NCI-H146 treated with DMSO at 0.1 percent for 48 hours (cell line): ENCODE results near the gene TNRC6C.
"Not testable (repeated sequence)": the region's sequence is repeated elsewhere in the genome, so short reads cannot be mapped to it uniquely, and the experiment has no call there.

Experiments
- DNase-seq: peaks from one replicate; lab custom pipeline; 2025; ENCODE audit not compliant: unreplicated experiment; lab: John Stamatoyannopoulos, UW

The TNRC6C gene

DNA sequence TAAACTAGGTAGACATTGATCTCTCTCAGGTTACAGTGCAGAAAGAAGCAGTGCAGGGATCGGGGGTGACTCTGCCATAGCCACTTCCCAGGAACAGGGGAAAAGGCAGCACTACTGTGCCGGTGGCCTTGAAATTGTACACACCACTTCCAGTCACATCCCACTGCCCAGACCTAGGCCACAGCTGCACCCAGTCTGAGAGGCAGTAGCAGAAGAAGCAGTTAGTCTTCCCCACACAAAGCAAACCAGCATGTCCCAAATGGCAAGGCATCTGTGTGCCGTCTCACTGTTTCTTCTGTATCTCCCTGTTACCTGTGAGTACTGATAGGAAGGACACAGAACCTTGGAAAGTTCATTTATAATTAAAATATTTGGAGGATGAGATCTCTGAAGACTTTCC is 123.0 kb downstream of the TNRC6C start:
- no peak for DNase-seq

DNA sequence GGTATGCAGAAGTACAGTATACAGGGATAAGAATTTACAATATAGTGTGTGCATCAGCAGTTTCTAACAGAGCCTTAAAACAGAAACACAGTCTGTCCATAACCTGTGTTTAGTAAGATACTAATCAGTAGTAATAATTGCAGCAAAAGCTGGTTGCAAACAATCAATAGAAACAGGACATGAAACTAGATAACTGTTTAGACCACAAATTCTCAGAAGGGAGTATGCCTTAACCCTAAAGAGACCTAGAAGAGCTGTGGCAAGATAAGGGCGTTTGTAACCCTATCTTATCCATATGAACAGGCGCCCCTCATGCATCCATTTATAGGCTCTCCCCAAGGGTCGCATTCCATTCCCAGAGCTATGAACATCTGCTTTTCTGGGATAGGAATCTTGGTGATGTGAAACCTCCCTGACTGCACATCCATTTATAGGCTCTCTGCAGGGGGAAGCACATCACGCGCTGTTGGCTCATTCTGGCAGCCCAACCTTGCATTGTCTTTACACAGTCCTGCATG is 123.9 kb downstream of the TNRC6C start:
- DNase-seq = not testable (repeated sequence)

DNA sequence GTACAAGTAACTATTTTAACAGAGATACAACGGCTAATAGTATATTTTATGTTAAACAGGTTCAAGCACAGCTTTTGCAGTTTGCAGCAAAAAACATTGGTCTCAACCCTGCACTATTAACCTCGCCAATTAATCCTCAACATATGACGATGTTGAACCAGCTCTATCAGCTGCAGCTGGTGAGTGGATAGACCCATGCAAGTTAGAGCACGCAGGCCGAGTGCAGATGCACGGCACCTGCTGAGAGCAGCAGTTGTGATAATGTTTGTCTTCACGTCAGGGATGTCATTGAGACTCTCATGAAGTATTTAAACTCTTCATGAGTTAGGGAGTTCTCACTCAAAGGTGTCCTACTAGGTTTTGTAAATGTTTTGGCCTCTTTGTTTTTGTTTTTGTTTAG is 124.5 kb downstream of the TNRC6C start:
- DNase-seq = peak; percentile 81

DNA sequence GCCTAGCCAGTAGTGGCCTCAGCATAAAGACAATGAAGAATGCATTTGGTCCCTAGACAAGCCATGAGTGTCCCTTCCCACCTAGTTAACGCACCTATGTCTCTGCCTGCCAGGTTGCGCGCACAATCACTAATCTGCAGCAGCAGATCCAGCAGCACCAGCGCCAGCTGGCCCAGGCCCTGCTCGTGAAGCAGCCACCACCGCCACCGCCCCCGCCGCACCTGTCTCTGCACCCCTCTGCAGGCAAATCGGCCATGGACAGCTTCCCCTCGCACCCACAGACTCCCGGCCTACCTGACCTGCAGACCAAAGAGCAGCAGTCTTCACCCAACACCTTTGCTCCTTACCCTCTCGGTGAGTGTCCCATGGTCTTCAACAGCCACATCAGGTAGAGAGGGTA is 128.2 kb downstream of the TNRC6C start:
- DNase-seq = no peak

DNA sequence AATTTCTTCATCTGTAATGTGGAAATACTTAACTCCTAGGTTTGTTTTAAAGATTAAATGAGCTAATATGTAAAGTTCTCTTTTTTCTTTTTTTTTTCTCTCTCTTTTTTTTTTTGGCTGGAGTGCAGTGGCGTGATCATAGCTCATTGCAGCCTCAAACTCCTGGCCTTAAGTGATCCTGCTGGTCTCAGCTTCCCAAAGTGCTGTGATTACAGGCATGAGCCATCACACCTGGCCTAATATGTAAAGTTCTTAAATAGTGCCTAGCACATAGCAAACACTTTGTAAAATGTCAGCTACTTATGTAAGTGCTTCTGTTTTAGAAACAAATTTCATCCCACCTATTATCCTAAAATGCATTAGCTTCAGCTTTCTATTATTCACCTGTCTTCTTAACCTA is 130.0 kb downstream of the TNRC6C start:
- DNase-seq = no peak

DNA sequence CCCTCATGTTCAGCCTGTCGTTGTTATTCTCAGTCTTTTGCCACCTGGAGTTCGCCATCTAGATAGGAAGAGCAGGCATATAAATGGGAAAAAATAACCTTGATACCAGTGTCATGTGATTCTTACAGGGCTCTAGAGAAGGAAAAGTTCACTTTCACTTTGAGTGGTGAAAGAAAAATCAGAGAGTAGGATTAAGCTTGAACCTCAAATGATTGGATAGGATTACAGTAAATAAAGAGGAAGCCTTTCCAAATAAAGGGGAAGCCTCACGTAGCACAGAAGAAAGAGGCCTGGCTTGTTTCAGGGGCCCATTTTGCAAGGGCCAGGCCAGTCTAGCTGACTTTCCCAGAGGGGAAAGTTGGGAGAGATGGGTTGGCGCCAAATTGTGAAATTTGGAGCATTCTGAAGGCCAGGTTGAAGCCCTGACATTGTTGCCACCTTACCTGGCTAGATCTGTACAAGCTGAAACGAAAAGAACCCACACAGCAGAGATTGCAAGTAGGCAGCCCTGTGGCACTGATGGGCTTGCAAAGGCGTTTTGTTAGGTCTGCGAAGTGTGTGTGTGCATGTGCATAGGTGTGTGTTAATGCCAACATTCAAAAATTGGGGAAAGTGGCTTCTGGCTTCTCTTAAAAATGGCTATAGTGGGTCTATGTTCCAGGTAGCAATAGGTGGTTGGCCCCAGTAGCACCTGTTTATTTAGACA is 131.2 kb downstream of the TNRC6C start:
- DNase-seq = no peak

DNA sequence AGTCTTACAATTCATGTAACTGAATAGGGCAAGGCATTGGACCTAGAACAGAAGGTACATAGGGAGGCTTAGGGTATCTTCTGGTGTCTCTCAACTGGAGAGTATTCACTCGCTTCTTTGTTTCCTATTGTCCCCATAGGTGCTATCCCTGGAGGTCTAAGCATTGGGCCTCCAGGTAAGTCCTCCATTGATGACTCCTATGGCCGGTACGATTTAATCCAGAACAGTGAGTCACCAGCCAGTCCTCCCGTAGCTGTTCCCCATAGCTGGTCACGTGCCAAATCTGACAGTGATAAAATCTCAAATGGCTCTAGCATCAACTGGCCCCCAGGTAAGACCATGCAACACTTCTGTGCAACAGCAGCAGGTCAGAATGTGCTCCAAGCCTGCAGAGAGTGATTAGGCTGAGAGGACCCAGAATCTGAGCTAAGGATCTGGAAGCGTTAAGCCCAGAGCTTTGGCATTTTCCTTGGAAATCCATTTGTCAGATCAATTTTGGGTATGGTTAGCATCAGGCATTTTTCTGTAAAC is 134.4 kb downstream of the TNRC6C start:
- no peak for DNase-seq

DNA sequence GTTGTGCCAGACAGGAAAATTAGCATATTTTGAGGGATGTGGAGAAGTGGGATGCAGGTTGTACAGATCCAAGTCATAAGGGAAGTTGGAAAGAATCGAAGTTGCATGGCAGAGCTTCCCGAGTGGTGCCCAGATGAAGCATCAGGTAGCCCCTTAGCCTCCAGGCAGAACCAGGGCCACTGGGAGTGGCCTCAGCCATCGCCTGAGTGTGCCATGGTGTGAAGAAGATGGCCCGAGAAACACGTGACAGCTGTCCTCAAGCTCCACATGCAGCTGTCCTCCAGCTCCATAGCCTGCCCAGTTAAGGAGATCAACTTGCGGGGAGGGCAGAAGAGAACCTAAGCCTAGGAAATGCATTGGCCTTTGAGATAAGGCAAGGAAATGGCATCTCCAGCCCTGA is 136.5 kb downstream of the TNRC6C start:
- no peak for DNase-seq

DNA sequence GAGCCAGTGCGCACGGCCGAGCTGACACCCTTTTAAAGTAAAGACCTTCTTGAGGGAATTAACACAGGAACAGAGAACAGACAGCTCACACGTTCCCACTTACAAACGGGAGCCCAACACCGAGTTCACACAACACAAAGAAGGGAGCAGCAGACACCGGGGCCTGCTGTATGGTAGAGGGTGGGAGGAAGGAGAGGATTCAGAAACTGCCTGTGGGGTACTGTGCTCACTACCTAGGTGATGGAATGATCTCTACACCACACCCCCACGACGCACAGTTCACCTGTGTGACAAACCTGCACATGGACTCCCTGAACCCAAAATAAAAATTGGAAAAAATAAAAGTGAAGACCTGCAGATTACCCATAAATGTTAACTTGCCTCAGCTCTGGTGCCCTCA is 137.6 kb downstream of the TNRC6C start:
- DNase-seq = no peak

DNA sequence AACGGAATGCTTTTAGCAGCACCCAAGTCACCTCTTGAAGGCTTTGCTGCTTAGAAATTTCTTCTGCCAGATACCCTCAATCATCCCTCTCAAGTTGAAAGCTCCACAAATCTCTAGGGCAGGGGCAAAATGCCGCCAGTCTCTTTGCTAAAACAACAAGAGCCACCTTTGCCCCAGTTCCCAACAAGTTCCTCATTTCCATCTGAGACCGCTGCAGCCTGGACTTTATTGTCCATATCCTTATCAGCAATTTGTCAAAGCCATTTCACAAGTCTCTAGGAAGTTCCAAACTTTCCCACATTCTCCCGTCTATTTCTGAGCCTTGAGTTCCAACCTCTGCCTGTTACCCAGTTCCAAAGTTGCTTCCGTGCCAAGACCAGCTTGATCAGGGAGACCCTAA is 142.6 kb downstream of the TNRC6C start:
- no peak for DNase-seq

DNA sequence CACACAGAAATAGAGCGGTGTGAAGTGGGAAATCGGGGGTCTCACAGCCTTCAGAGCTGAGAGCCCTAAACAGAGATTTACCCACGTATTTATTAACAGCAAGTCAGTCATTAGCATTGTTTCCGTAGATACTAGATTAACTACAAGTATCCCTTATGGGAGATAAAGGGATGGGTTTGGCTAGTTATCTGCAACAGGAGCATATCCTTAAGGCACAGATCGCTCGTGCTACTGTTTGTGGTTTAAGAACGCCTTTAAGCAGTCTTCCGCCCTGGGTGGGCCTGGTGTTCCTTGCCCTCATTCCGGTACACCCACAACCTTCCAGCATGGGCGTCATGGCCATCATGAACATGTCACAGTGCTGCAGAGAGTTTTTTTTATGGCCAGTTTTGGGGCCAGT is 143.0 kb downstream of the TNRC6C start:
- DNase-seq = no peak

DNA sequence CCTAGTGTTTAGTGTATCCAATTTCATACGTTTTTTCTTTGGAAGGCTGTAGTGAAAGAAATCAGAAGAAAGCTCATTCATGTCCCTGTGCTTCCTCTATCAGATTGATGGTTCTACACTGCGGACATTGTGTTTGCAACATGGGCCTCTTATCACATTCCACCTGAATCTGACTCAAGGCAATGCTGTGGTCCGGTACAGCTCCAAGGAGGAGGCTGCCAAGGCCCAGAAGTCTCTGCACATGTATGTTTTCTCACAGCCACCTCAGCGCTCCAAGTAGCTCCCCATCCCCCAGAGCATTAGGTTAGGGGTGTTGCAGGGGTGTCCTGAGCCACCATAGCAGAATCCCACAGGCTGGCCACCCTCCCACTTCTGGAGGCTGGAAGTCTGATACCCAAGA is 144.8 kb downstream of the TNRC6C start:
- no peak for DNase-seq

DNA sequence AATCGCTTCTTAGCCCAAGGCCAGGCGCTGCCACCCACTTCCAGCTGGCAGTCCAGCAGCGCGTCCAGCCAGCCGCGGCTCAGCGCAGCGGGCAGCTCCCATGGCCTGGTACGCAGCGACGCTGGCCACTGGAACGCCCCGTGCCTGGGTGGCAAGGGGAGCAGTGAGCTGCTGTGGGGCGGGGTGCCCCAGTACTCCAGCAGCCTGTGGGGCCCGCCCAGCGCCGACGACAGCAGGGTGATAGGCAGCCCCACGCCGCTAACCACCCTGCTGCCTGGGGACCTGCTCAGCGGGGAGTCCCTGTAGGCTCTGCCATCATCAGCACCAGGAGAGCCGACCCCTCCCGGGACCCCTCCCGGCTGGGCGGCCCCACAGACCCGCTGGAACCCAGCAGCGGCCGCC is 146.0 kb downstream of the TNRC6C start:
- no peak for DNase-seq

DNA sequence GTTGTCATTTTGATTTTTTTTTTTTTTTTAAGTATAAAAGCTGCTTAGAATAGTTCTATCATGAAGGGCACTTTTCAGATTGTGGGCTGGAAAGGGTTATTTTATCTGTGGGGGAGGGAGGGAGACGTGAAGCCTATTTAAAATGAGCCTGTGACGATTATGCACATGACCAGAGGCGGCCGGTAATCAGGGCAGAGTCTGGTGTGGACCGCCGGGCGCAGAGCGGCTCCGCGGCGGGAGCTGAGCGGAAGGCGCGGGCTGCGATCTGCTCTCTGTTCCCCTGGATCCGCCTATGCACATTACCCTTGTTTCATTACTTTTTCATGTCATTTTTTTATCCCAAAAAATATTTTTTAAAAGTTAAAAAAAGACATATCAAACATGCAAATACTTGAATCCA is 146.6 kb downstream of the TNRC6C start:
- DNase-seq = no peak

DNA sequence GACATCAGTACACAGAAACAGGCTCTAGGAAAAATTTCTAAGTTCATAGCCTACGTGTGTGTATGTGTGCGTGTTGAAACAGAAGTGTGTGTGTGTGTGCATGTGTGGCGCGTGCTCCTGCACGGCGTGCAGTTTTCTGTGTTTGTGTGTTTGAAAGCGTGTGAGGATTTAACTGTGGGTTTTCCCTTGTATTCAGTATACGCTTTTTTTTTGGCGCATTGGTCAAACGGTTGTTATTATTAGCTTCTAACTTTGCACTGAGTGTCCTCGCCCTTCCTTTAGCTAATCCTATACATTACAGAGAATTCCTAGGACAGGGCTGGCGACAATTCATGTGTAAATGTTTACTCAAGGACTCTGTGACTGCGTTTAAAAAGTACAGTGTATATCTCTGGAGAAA is 147.0 kb downstream of the TNRC6C start:
- no peak for DNase-seq

DNA sequence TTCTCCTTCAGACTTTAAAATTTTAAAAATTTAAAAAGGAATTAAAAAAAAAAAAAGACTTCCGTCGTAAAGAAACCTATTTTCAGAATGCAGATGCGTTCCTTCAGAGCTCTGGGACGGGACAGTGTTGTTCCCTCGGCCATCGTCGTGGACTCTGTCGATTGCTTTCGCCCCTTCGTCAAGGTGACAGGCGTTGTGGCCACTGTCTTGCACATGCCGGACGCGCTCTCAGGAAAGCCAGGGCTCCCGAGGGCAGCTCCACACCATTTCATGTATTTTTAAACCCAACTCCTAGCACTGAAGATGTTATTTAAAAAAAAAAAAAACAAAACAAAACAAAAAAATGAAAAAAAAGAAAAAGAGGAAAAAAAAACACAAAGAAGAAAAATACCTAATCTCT is 147.7 kb downstream of the TNRC6C start:
- DNase-seq = no peak

DNA sequence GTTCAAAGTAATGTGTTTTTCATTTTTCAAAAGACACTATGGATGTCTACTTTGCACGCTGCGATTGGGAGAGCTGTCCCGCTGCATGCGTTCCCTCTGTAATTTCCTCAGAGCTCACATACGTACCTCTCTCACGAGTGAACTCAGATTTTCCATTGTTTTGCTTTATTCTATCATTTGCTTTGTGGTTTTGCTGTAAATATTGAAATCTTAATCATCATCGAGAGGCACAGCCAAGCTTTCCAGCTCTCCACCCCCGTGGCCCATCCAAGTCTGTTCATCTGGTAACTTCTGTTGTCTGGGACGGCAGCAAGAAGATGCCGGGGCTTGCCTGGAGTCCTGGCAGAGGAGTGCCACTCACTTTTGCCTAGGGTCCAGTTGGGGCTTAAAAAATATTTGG is 149.0 kb downstream of the TNRC6C start:
- no peak for DNase-seq

DNA sequence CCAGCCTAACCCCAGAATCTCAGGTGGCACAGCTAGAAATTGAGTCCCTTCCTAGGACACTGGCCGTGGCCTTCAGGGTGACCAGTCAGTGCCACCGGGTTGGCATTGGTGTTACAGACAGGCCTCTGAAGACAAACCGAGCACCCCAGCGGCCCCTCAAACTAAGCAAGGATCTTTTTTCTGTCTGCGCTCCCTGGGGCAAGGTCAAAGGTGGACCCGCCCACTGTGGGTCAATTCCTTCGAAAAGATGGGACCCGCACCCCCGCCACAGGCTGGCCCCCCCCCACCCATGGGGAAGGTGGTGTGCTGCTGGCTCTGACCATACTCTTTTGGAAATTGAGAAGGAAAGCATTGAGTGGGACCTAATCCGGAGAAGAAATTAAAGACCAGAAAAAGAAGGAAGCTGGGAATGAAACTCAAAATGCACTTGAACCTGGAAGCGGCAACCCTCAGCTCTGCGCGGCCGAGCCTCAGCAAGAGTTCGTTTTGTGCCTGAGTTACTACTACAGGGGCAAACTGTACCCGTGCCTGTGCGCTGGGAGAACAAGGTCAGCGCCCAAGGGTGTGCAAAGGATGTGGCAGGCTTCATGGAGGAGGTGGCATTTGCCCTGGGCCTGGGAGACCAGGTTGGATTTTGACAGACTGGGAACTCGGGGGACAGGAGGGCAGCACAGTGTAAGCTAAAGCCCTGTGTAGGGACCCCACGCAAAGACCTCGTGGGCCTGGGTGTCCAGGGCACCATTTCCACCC is 149.6 kb downstream of the TNRC6C start:
- DNase-seq = no peak

DNA sequence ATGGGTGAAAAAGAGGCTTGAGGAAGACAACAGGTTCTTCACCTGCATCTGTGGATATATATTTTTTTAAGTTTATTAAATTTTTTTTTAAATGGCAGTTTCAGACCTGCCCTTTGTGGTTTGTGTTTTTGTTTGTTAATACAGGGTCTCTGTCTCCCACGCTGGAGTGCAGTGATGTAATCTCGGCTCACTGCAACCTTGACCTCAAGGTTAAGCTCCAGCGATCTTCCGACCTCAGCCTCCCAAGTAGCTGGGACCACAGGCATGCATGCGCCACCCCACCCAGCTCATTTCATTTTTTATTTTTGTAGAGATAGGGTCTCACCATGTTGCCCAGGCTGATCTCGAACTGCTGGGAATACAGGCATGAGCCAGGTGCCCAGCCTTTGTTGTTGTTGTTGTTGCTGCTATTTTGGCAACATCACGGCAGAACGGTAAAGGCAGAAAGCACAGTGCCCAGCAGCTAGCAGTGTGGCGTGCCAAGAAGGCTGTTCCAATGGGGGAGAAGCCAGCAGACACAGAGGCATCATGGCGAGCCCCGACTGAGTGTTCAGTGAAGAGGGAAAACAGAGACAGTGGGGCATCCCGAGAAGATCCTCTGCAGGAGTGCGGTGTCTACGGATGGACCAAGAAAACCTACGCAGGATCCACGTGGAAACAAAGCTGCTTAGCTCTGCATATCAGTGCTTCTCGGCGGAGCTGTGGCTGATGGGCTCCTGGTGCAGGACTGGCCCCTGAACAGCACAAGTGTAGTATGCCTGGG is 150.4 kb downstream of the TNRC6C start:
- no peak for DNase-seq

DNA sequence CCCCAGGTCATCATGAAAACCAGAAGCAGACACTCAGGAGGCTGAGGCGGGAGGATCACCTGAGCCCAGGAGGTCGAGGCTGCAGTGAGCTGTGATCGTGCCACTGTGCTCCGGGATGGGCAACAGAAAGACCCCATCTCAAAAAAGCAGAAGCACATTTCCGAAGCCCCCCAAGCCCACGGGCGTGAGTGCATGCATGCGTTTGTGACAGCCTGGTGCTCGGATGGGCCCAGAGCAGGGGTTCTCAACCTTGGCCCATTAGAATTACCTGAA is 150.9 kb downstream of the TNRC6C start:
- DNase-seq = no peak

DNA sequence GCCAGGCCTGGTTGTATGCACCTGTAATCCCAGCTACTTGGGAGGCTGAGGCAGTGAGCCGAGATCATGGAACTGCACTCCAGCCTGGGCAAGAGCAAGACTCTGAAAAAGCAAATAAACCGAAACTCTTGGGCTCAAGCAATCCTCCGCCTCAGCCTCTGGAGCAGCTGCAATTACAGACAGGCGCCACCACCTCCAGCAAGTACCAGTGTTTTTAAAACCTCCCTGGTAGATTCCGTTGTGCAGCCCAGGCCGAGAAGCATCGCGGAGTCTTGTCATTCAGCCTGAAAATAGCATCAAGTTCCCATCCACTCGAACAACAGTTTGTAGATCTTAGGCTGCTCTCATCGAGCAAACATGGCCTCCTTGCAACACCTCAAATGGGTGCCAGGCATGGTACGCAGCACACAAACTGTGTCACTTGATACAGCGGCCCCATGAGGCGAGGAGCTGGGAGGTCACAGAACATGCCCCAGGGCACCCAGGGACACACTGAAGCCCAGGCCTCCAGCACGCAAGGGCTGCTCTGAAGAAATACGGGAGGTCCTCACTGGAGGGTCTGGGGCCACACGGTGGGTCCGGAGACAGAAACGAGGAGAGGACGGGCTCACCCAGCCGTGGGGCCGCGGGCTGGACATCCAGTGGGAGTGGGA is 152.0 kb downstream of the TNRC6C start:
- no peak for DNase-seq
